ENCODE measurements around the gene TPH2. TPM values are rescaled to one million over a fixed set of nuclear protein-coding genes. Genes with fewer than 3 reads are reported as not detected.
A peak's percentile ranks its signal among the peaks of the same experiment; 100 is the strongest.

The TPH2 gene
- total and polyA plus RNA-seq, 2 experiments from 2014 or later: not detected

GRCh38 chr12:72057330-72057914 lies 118.8 kb downstream of the TPH2 start:
- peak; percentile 1 to 3 for DNase-seq (ENCODE audit: low read depth in 1 of 2, low spot score in 1 of 2)
- Histone ChIP-seq H3K27me3 (no peaks in the 10 kb centered on the region), H3K4me1 (ENCODE audit: low read depth) (no peaks in the 10 kb centered on the region)

DNA sequence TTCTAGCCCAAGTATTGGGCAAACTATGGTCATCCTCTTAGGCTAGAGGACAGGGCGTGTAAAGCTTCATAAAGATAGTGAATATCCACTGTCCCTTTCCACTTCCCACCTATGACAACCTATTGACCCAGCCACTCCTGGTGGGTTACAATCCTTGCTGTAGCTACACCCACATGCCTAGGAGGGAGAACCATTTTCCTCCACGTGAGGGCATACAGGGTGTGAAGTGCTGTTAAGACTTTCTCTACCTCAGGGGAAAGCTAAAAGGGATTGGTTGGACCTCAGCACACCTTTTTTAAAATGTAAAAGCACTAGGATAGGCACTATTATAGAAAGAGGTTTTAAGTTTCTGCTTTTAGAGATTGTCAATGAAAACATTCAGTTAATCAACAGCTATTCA lies 124.4 kb downstream of the TPH2 start:
- TF ChIP-seq, protein P1, sequence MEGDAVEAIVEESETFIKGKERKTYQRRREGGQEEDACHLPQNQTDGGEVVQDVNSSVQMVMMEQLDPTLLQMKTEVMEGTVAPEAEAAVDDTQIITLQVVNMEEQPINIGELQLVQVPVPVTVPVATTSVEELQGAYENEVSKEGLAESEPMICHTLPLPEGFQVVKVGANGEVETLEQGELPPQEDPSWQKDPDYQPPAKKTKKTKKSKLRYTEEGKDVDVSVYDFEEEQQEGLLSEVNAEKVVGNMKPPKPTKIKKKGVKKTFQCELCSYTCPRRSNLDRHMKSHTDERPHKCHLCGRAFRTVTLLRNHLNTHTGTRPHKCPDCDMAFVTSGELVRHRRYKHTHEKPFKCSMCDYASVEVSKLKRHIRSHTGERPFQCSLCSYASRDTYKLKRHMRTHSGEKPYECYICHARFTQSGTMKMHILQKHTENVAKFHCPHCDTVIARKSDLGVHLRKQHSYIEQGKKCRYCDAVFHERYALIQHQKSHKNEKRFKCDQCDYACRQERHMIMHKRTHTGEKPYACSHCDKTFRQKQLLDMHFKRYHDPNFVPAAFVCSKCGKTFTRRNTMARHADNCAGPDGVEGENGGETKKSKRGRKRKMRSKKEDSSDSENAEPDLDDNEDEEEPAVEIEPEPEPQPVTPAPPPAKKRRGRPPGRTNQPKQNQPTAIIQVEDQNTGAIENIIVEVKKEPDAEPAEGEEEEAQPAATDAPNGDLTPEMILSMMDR (IDR thresholded peaks at IDR 0.05; ENCODE audit: low read depth, low read length): no peak
- Histone ChIP-seq H3K36me3 (no peaks in the 10 kb centered on the region), H3K4me3 (no peak overlapping the region), H3K4me1 (ENCODE audit: low read depth) (no peaks in the 10 kb centered on the region), H3K27ac (no peak overlapping the region), H3K27me3 (no peaks in the 10 kb centered on the region), H3K9me3 (ENCODE audit: low read depth) (no peaks in the 10 kb centered on the region)
- DNase-seq (ENCODE audit: low read depth in 1 of 2, low spot score in 1 of 2): no peak

More at GRCh38 chr12:72057330-72057914, 118.8 kb downstream of the TPH2 start:
- Histone ChIP-seq H3K36me3 (no peaks in the 10 kb centered on the region), H3K27ac (no peak overlapping the region), H3K4me3 (no peak overlapping the region), H3K9me3 (ENCODE audit: low read depth) (no peaks in the 10 kb centered on the region)
- TF ChIP-seq, protein P1 (IDR thresholded peaks at IDR 0.05; ENCODE audit: low read depth, low read length): no peak

- TF ChIP-seq, protein P1 (IDR thresholded peaks at IDR 0.05; ENCODE audit: low read depth, low read length): no peak
- Histone ChIP-seq H3K27ac (no peak overlapping the region), H3K4me1 (ENCODE audit: low read depth) (no peaks in the 10 kb centered on the region), H3K36me3 (no peaks in the 10 kb centered on the region), H3K9me3 (ENCODE audit: low read depth) (no peaks in the 10 kb centered on the region), H3K4me3 (no peak overlapping the region), H3K27me3 (no peaks in the 10 kb centered on the region)
- DNase-seq (ENCODE audit: low read depth in 1 of 2, low spot score in 1 of 2): no peak
Observed at GRCh38 chr12:72071030-72071429, 132.4 kb downstream of the TPH2 start.

- Histone ChIP-seq H3K4me3 (no peak overlapping the region), H3K27ac (no peak overlapping the region), H3K9me3 (ENCODE audit: low read depth) (no peaks in the 10 kb centered on the region), H3K36me3 (no peaks in the 10 kb centered on the region), H3K4me1 (ENCODE audit: low read depth) (no peaks in the 10 kb centered on the region), H3K27me3 (no peaks in the 10 kb centered on the region)
- TF ChIP-seq, protein P1 (IDR thresholded peaks at IDR 0.05; ENCODE audit: low read depth, low read length): no peak
- peak in 1 of 2 donors; percentile 20 for DNase-seq (ENCODE audit: low read depth in 1 of 2, low spot score in 1 of 2)
Observed at GRCh38 chr12:72072592-72073212, 134.1 kb downstream of the TPH2 start.

DNA sequence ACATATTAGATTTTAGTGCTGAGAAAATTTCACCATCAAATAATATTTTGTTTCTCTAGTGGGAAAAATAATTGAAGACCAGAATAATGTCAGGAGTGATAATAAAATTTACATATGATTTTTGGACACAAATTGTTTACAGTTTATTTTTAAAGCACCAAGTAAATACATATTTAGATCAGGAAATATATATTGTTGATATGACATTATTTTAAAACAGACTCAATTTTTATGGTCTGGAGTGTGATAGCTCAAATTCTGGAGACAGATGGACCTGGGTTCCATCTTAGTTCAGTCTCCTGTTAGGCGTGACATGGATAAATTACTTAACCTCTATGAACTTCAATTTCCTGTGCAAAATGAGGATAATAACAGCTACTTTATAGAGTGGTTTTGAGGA lies 135.4 kb downstream of the TPH2 start:
- Histone ChIP-seq H3K4me3 (no peak overlapping the region), H3K9me3 (ENCODE audit: low read depth) (no peaks in the 10 kb centered on the region), H3K36me3 (no peaks in the 10 kb centered on the region), H3K4me1 (ENCODE audit: low read depth) (no peaks in the 10 kb centered on the region), H3K27ac (no peak overlapping the region), H3K27me3 (no peaks in the 10 kb centered on the region)
- no peak for DNase-seq (ENCODE audit: low read depth in 1 of 2, low spot score in 1 of 2)
- TF ChIP-seq, protein P1 (IDR thresholded peaks at IDR 0.05; ENCODE audit: low read depth, low read length): no peak

Data from cardiac muscle cell (in vitro differentiated cells and primary cell).